Measurements from ENCODE around the gene LSM11.

DNA sequence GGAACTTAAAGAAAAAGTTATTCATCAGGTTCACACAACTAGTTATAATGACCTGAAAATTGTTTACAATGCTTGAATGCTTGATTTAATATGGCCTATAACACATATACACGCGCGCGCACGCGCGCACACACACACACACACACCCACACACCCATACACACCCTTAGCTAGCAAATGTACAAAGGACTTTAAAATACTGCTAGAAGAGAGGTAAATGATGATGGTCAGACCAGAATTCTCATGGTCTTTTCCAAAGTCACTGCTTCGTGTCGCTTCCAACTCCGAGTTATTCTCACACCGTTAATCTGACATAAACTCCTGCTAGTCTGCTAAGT, 5.9 kb downstream of the LSM11 start:
- TF ChIP-seq, protein P1, sequence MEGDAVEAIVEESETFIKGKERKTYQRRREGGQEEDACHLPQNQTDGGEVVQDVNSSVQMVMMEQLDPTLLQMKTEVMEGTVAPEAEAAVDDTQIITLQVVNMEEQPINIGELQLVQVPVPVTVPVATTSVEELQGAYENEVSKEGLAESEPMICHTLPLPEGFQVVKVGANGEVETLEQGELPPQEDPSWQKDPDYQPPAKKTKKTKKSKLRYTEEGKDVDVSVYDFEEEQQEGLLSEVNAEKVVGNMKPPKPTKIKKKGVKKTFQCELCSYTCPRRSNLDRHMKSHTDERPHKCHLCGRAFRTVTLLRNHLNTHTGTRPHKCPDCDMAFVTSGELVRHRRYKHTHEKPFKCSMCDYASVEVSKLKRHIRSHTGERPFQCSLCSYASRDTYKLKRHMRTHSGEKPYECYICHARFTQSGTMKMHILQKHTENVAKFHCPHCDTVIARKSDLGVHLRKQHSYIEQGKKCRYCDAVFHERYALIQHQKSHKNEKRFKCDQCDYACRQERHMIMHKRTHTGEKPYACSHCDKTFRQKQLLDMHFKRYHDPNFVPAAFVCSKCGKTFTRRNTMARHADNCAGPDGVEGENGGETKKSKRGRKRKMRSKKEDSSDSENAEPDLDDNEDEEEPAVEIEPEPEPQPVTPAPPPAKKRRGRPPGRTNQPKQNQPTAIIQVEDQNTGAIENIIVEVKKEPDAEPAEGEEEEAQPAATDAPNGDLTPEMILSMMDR (IDR thresholded peaks at IDR 0.05; ENCODE audit: low read length), result no peak
- TF ChIP-seq EZH2 (optimal IDR thresholded peaks at IDR 0.05; ENCODE audit: low read depth, low read length), result no peak
- TF ChIP-seq EZH2phosphoT487 (IDR thresholded peaks at IDR 0.05; ENCODE audit: low read length), result no peak
